Left ventricle myocardium inferior (tissue), 1 donor: ENCODE results near the gene CCDC70. TPM values are rescaled to one million over a fixed set of nuclear protein-coding genes. Genes with fewer than 3 reads are reported as not detected.

ENCODE experiments used
- DNase-seq: peaks from one replicate; pipeline ENCODE4 v3.0.0-alpha.2; 2020
- H3K27ac ChIP-seq: fragments of 200-600 bp; replicated peaks from 2 replicates; pipeline ENCODE4 v1.8.0; 2021
- H3K27me3 ChIP-seq: fragments of 200-600 bp; 2 replicates; pipeline ENCODE4 v1.8.0; 2021; ENCODE audit warnings: low read depth
- H3K36me3 ChIP-seq: fragments of 200-600 bp; 2 replicates; pipeline ENCODE4 v1.8.0; 2021
- H3K4me1 ChIP-seq: fragments of 200-600 bp; 2 replicates; pipeline ENCODE4 v1.8.0; 2021
- H3K4me3 ChIP-seq: fragments of 200-600 bp; 2 replicates; pipeline ENCODE4 v1.8.0; 2021; ENCODE audit warnings: mild to moderate bottlenecking, moderate library complexity
- H3K9me3 ChIP-seq: fragments of 200-600 bp; replicated peaks from 2 replicates; pipeline ENCODE4 v1.8.0; 2021
- intact Hi-C: fragments of 100-400 bp; cut with micrococcal nuclease; formaldehyde crosslinking; loops from one replicate; pipeline ENCODE4 v1.11.0; 2022
- total RNA-seq: library from RNA; stranded (reverse); fragmentation: NEBNext Ultra II Directional; extraction: Animal tissue kit (Norgen Biotek cat#: 25700); gene quantifications from one replicate; pipeline ENCODE4 v1.2.1, GENCODE V29; 2021
- TF ChIP-seq, protein P1 (sequence below): fragments of 200-600 bp; IDR thresholded peaks from 2 replicates; pipeline ENCODE4 v1.8.0; 2021; ENCODE audit warnings: antibody characterized with exemption, mild to moderate bottlenecking, borderline replicate concordance
- donor health status: DM: no; HTN: yes; CAD: no; lungs with severe emphysema.

The CCDC70 gene
- total RNA-seq, 1 donor from 2014 or later, result not detected

DNA sequence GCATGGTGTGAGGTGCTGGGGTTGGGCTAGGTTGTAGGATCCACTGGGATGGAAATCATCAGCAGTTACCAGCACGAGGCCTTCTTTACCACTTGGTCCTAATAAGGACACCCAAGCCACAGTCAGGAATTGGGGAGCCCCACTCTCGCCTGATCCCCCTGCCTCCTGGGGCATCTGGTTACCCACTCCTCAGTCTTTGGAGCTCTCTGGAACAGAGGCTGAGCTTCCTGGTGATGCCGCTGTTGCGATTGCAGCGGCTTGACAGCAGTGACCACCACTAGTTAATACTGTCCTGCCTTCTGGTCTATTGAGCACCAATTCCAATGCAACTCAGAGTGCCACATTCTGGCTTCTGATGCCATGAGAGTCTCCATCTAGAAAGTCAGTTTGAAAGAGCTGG is 30.2 kb upstream of the CCDC70 start:
- TF ChIP-seq, protein P1, sequence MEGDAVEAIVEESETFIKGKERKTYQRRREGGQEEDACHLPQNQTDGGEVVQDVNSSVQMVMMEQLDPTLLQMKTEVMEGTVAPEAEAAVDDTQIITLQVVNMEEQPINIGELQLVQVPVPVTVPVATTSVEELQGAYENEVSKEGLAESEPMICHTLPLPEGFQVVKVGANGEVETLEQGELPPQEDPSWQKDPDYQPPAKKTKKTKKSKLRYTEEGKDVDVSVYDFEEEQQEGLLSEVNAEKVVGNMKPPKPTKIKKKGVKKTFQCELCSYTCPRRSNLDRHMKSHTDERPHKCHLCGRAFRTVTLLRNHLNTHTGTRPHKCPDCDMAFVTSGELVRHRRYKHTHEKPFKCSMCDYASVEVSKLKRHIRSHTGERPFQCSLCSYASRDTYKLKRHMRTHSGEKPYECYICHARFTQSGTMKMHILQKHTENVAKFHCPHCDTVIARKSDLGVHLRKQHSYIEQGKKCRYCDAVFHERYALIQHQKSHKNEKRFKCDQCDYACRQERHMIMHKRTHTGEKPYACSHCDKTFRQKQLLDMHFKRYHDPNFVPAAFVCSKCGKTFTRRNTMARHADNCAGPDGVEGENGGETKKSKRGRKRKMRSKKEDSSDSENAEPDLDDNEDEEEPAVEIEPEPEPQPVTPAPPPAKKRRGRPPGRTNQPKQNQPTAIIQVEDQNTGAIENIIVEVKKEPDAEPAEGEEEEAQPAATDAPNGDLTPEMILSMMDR, result no peak
- Histone ChIP-seq H3K9me3 (no peaks in the 10 kb centered on the region), H3K27ac (no peak overlapping the region), H3K36me3 (no peaks in the 10 kb centered on the region), H3K4me3 (no peak overlapping the region), H3K27me3 (no peaks in the 10 kb centered on the region), H3K4me1 (peaks cover 30% of the 10 kb centered on the region)
- no peak for DNase-seq
- intact Hi-C loops, result no loop called here

DNA sequence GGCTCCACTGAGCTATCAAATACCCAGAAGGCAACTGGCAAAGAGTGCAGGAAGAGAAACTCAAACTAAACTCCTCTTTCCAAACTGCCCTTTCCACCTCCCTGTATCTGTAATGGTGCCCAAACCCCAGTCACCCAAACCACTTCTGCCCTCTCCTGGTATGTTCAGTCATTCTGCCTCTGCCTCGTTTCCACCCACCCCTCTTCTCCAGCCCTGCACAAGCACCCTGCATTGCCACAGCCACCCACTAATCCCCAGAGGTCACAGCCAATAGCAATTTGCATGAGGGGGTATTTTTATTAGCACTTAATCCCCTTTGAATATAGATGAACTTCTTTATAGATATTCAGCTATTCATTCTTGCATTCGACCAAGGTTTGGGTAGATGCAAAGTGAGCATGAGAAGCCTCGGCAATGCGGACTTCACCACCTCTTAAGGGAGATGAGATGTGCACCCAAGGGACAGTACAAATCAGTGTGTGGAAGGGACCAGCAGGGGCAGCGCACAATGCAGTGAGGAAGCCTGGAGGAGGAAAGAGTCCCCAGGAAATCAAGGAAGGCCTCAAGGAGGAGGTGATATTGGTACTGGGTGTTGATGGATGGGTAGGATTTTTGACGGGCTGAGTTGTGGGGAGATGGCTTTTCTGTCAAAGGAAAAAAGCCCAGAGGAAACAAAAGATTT is 29.2 kb upstream of the CCDC70 start:
- no peak for DNase-seq
- H3K9me3 ChIP-seq, result no peaks in the 10 kb centered on the region
- intact Hi-C loops, result no loop called here
- no peak overlapping the region for H3K4me3 ChIP-seq
- no peaks in the 10 kb centered on the region for H3K36me3 ChIP-seq
- H3K27ac ChIP-seq, result no peak overlapping the region
- TF ChIP-seq, protein P1, result peak; percentile 65
- H3K27me3 ChIP-seq, result no peaks in the 10 kb centered on the region
- peaks cover 19% of the 10 kb centered on the region for H3K4me1 ChIP-seq

DNA sequence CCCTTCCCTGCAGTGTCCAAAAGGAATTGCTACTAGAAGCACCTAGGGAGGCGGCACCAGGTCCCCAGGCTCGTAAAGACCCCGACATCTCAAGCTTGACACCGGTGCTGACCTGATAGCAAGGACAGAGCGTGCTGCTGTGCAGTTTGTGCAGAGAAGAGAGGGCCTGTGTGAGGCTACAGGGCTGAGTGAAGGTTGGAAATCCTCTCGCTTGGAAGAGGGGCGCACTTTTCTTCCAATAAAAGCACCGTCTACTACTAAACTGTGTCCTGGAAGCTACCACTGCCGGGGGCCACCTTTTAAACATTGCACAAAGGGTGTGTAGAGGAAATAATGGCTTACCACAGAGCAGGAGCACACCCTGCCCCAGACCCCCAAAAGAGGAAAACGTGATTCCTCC is 27.8 kb upstream of the CCDC70 start:
- intact Hi-C loops, result no loop called here
- no peak for DNase-seq
- Histone ChIP-seq H3K27me3 (no peaks in the 10 kb centered on the region), H3K4me1 (peaks cover 12% of the 10 kb centered on the region), H3K36me3 (no peaks in the 10 kb centered on the region), H3K4me3 (no peak overlapping the region), H3K9me3 (no peaks in the 10 kb centered on the region), H3K27ac (no peak overlapping the region)
- TF ChIP-seq, protein P1, result no peak

DNA sequence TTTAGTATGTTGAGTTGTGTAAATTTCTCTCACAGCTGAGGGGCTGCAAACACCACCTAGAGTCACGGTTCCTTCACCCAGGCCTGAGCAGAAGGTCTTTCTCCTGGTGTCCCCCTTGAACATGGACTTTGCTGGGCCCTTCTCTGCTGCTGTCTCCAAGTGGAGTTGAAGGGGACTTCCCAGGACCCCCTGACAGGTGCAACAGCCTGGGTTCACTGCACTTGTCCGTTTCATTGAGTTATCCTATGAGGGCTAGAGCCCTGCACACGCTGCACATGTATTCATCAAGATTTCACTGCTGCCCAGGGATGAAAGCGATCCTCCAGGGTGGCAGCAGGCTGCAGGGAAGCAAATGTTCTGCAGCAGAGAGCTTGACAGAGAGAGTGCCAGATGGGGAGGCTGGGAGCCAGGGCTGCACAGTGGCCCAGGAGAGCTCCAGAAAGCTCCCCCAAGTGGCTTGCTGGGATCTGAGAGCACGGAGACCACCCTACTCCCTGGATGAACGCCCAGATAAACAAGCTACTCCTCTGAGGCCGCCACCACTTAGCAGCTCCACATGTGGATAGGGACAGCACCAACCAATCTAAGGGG is 27.1 kb upstream of the CCDC70 start:
- Histone ChIP-seq H3K36me3 (no peaks in the 10 kb centered on the region), H3K4me1 (peaks cover 16% of the 10 kb centered on the region), H3K27me3 (no peaks in the 10 kb centered on the region), H3K9me3 (no peaks in the 10 kb centered on the region), H3K27ac (no peak overlapping the region), H3K4me3 (no peak overlapping the region)
- TF ChIP-seq, protein P1, result no peak
- intact Hi-C loops, result no loop called here
- no peak for DNase-seq

DNA sequence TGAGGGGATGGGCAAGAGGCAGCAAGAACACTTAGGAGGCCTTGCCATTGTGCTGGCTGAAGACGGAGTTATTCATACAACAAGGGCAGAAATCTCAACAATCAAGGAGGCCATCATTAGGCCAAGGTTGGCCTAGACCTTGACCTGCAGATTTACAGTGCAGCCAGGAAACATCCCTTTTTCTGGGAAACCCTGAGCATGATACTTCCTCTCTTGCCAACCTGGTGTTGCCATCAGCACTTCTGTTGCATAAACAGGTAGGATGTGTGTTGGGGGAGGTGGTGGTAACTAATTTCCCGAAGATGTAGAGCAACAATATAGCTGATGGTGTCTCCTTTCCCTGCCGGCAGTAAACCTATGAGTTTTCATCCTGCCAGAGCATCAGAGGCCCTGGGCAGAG is 24.8 kb upstream of the CCDC70 start:
- H3K4me3 ChIP-seq, result no peak overlapping the region
- H3K4me1 ChIP-seq, result peaks cover 14% of the 10 kb centered on the region
- intact Hi-C loops, result no loop called here
- no peak for DNase-seq
- no peaks in the 10 kb centered on the region for H3K9me3 ChIP-seq
- no peaks in the 10 kb centered on the region for H3K36me3 ChIP-seq
- H3K27me3 ChIP-seq, result no peaks in the 10 kb centered on the region
- no peak overlapping the region for H3K27ac ChIP-seq
- TF ChIP-seq, protein P1, result no peak
